IMR-90 (cell line): ENCODE data around the gene OR6N2. TPM values are rescaled to one million over a fixed set of nuclear protein-coding genes. Genes with fewer than 3 reads are reported as not detected.

Source experiments
- ATAC-seq: fragments of 200-7000 bp; cut with Tn5 transposase; 2 replicates; pipeline ENCODE4 v1.9.1; 2020; ENCODE audit warnings: low read depth, mild to moderate bottlenecking, moderate library complexity
- BruUV-seq: library from RNA; stranded (reverse); fragments of 400-500 nt; replicated peaks from 2 replicates; lab custom pipeline; 2021; lab: Mats Ljungman, UMichigan
- CTCF ChIA-PET: fragments of 300-600 bp; formaldehyde crosslinking; extraction: SDS; loops from one replicate; lab custom pipeline; 2021; ENCODE audit warnings: antibody characterized with exemption; lab: Yijun Ruan, JAX
- POLR2A ChIA-PET: fragments of 300-600 bp; sonication (Branson Sonifier 250); formaldehyde crosslinking; loops from one replicate; lab custom pipeline; 2022; ENCODE audit warnings: antibody characterized with exemption; ENCODE audit not compliant: unreplicated experiment; lab: Charles Lee
- DNase-seq: peaks from one replicate; pipeline ENCODE4 v3.0.0; 2013
- H2AFZ ChIP-seq: replicated peaks from 2 replicates; pipeline ENCODE3; 2013; ENCODE audit warnings: low read length, mild to moderate bottlenecking; ENCODE audit not compliant: poor library complexity
- H2AK5ac ChIP-seq: 2 replicates; pipeline ENCODE4 v1.6.1; 2013; ENCODE audit warnings: low read depth, low read length, inconsistent platforms
- H2AK9ac ChIP-seq: replicated peaks from 2 replicates; pipeline ENCODE3; 2013; ENCODE audit warnings: mild to moderate bottlenecking, low read depth, low read length, moderate library complexity; ENCODE audit not compliant: poor library complexity
- H2BK120ac ChIP-seq: 2 replicates; pipeline ENCODE4 v1.6.1; 2013; ENCODE audit warnings: low read depth, low read length, inconsistent platforms
- H2BK15ac ChIP-seq: 3 replicates; pipeline ENCODE4 v1.6.1; 2013; ENCODE audit warnings: low read depth, low read length, inconsistent platforms
- H2BK20ac ChIP-seq: 2 replicates; pipeline ENCODE4 v1.6.1; 2013; ENCODE audit warnings: low read depth, mild to moderate bottlenecking, inconsistent platforms, low read length, moderate library complexity
- H2BK5ac ChIP-seq: 2 replicates; pipeline ENCODE4 v1.6.1; 2013; ENCODE audit warnings: mild to moderate bottlenecking, low read depth, low read length, inconsistent platforms; ENCODE audit not compliant: poor library complexity, severe bottlenecking
- H3K14ac ChIP-seq: replicated peaks from 2 replicates; pipeline ENCODE4 v1.6.1; 2013; ENCODE audit warnings: low read depth, low read length, inconsistent platforms
- H3K18ac ChIP-seq: 2 replicates; pipeline ENCODE4 v1.6.1; 2013; ENCODE audit warnings: low read depth, low read length, control low read depth
- H3K23ac ChIP-seq: 2 replicates; pipeline ENCODE4 v1.6.1; 2013; ENCODE audit warnings: low read depth, low read length, inconsistent platforms
- H3K27ac ChIP-seq: 2 replicates; pipeline ENCODE4 v1.5.1; 2013; ENCODE audit warnings: mild to moderate bottlenecking, control low read depth, low read length; ENCODE audit not compliant: insufficient read depth
- H3K27me3 ChIP-seq: 2 replicates; pipeline ENCODE4 v1.6.1; 2013; ENCODE audit warnings: low read length; ENCODE audit not compliant: control insufficient read depth, insufficient read depth
- H3K36me3 ChIP-seq: 2 replicates; pipeline ENCODE4 v1.6.1; 2013; ENCODE audit warnings: low read length, mixed read lengths; ENCODE audit not compliant: control insufficient read depth, insufficient read depth
- H3K4ac ChIP-seq: 2 replicates; pipeline ENCODE4 v1.6.1; 2013; ENCODE audit warnings: low read depth, low read length, inconsistent platforms
- H3K4me1 ChIP-seq: 2 replicates; pipeline ENCODE4 v1.6.1; 2013; ENCODE audit warnings: low read length, mixed read lengths; ENCODE audit not compliant: control insufficient read depth, insufficient read depth
- H3K4me2 ChIP-seq: 2 replicates; pipeline ENCODE4 v1.6.1; 2013; ENCODE audit warnings: low read depth, mild to moderate bottlenecking, control low read depth, low read length, moderate library complexity
- H3K4me3 ChIP-seq: 2 replicates; pipeline ENCODE4 v1.5.1; 2013; ENCODE audit warnings: low read depth, mild to moderate bottlenecking, control low read depth, low read length, moderate library complexity; ENCODE audit not compliant: insufficient read depth
- H3K56ac ChIP-seq: 2 replicates; pipeline ENCODE4 v1.6.1; 2013; ENCODE audit warnings: low read length, inconsistent platforms; ENCODE audit not compliant: insufficient read depth; ENCODE audit errors: extremely low read depth
- H3K79me1 ChIP-seq, 2 experiments: 2 replicates each; pipeline ENCODE4 v1.6.1; 2013; ENCODE audit warnings: low read length in 2 of 2, inconsistent platforms in 1 of 2, low read depth in 1 of 2
- H3K9ac ChIP-seq: 2 replicates; pipeline ENCODE4 v1.6.1; 2013; ENCODE audit warnings: low read depth, low read length, control low read depth
- H3K9me1 ChIP-seq: 2 replicates; pipeline ENCODE4 v1.6.1; 2013; ENCODE audit warnings: low read length, inconsistent platforms; ENCODE audit not compliant: insufficient read depth
- H3K9me3 ChIP-seq: 2 replicates; pipeline ENCODE4 v1.6.1; 2013; ENCODE audit warnings: low read length; ENCODE audit not compliant: control insufficient read depth, insufficient read depth
- H4K20me1 ChIP-seq: 2 replicates; pipeline ENCODE4 v1.6.1; 2013; ENCODE audit warnings: low read length, inconsistent platforms; ENCODE audit not compliant: insufficient read depth
- H4K5ac ChIP-seq: 2 replicates; pipeline ENCODE4 v1.6.1; 2013; ENCODE audit warnings: mild to moderate bottlenecking, low read depth, low read length, control low read depth
- H4K8ac ChIP-seq, 2 experiments: 2 replicates each; pipeline ENCODE4 v1.6.1; 2013; ENCODE audit warnings: low read depth in 2 of 2, low read length in 2 of 2, control low read depth in 1 of 2, inconsistent platforms in 1 of 2
- H4K91ac ChIP-seq: 2 replicates; pipeline ENCODE4 v1.6.1; 2013; ENCODE audit warnings: low read depth, low read length, inconsistent platforms; ENCODE audit not compliant: insufficient read depth
- BHLHE40 ChIP-seq: fragments of 150-350 bp; IDR thresholded peaks from 2 replicates; pipeline ENCODE4 v1.6.1; 2016; ENCODE audit warnings: mild to moderate bottlenecking, low read depth, low read length
- MAFK ChIP-seq: IDR thresholded peaks from 2 replicates; pipeline ENCODE4 v1.6.1; 2012; ENCODE audit warnings: low read depth, low read length, improper control_type of control experiment
- MAZ ChIP-seq: IDR thresholded peaks from 2 replicates; pipeline ENCODE4 v1.6.1; 2012; ENCODE audit warnings: low read depth, mild to moderate bottlenecking, low read length, improper control_type of control experiment, moderate library complexity, borderline replicate concordance
- MXI1 ChIP-seq: IDR thresholded peaks from 2 replicates; pipeline ENCODE4 v1.6.1; 2012; ENCODE audit warnings: low read depth, mild to moderate bottlenecking, low read length, moderate library complexity, borderline replicate concordance
- POLR2A ChIP-seq: IDR thresholded peaks from 2 replicates; pipeline ENCODE4 v1.6.1; 2012; ENCODE audit warnings: mild to moderate bottlenecking, low read depth, low read length
- RAD21 ChIP-seq: IDR thresholded peaks from 2 replicates; pipeline ENCODE4 v1.6.1; 2012; ENCODE audit warnings: low read length, improper control_type of control experiment
- RCOR1 ChIP-seq: IDR thresholded peaks from 2 replicates; pipeline ENCODE4 v1.6.1; 2012; ENCODE audit warnings: mild to moderate bottlenecking, low read length, improper control_type of control experiment; ENCODE audit not compliant: insufficient replicate concordance
- WGBS, 2 experiments: methylation state at CpG; one replicate each; pipeline versions ENCODE4 v1.1.5 to v1.1.7; 2013; ENCODE audit warnings: missing lambda C conversion rate in 2 of 2; ENCODE audit not compliant: insufficient read length in 1 of 2; ENCODE audit errors: extremely low coverage in 2 of 2; 5-methylcytosine and 5-hydroxymethylcytosine counted together
- dilution Hi-C: fragments of 300-500 bp; cut with HindIII; formaldehyde crosslinking; loops from one replicate; pipeline ENCODE4 v1.14.3; 2018; ENCODE audit warnings: low sequenced_read_pairs; ENCODE audit not compliant: unreplicated experiment
- in situ Hi-C: fragments of 300-500 bp; cut with MboI; formaldehyde crosslinking; loops from 3 replicates; pipeline ENCODE4 v1.14.3; 2019; ENCODE audit warnings: low sequenced_read_pairs, inconsistent platforms, mixed read lengths
- intact Hi-C: fragments of 100-400 bp; cut with micrococcal nuclease; formaldehyde crosslinking; loops from 2 replicates; pipeline ENCODE4 v1.10.0; 2022
- polyA plus RNA-seq, 3 experiments: library from polyadenylated mRNA; depleted of rRNA; stranded (reverse); fragments of >200 nt; gene quantifications; 2 replicates each; pipeline ENCODE4 v1.2.3, GENCODE V29; 2012; ENCODE audit warnings: low replicate concordance in 1 of 3
- total RNA-seq: library from RNA; depleted of rRNA; stranded (reverse); fragments of >200 nt; gene quantifications from 2 replicates; pipeline ENCODE4 v1.2.3, GENCODE V29; 2012
- TF ChIP-seq, protein P1 (sequence below): fragments of 150-350 bp; IDR thresholded peaks from 2 replicates; pipeline ENCODE4 v1.6.1; 2017; ENCODE audit warnings: mild to moderate bottlenecking, antibody characterized with exemption, low read length, low read depth
- TF ChIP-seq, protein P2 (sequence below): fragments of 150-350 bp; IDR thresholded peaks from 2 replicates; pipeline ENCODE4 v1.6.1; 2016; ENCODE audit warnings: low read depth, mild to moderate bottlenecking, low read length, moderate library complexity, borderline replicate concordance
- TF ChIP-seq, protein P3 (sequence below): conservative IDR thresholded peaks from 2 replicates; pipeline ENCODE4 v1.5.1; 2012; ENCODE audit warnings: mild to moderate bottlenecking, low read depth, low read length, improper control_type of control experiment

The OR6N2 gene
- total and polyA plus RNA-seq, 2 of the 4 experiments (the other 2 are of a cell fraction): not detected

DNA sequence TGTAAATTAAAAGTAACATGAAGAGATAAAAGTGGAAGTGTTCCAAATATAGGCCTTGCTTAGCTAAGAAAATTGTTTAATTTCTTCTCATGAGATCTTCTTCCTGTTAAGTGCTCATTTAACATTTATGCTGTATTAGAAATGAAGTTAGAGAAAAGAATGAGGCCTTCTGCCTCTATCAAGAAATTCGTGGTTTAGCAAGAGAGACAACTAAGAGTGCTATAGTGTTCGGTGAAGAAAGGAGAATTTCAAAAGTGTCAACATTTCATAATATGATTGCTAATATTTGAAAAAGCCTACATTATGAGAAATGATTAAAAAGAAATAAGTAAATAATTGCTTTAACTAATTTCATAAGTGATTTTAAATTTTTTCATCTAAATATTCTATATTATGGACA lies 31.3 kb upstream of the OR6N2 start:
- Histone ChIP-seq H4K91ac (no peak overlapping the region), H3K36me3 (no peaks in the 10 kb centered on the region), H2BK20ac (no peak overlapping the region), H2BK5ac (no peak overlapping the region), H2BK120ac (no peak overlapping the region), H3K27me3 (no peaks in the 10 kb centered on the region), H2AFZ (no peak overlapping the region), H3K9me3 (no peaks in the 10 kb centered on the region; the same call in 1 of the 2 replicates), H4K20me1 (no peaks in the 10 kb centered on the region), H3K56ac (no peak overlapping the region), H2AK9ac (no peak overlapping the region), H2AK5ac (no peak overlapping the region), H3K14ac (no peak overlapping the region), H3K4ac (no peak overlapping the region), H2BK15ac (no peak overlapping the region), H3K27ac (no peak overlapping the region), H3K79me1 (no peaks in the 10 kb centered on the region), H3K23ac (no peak overlapping the region), H3K18ac (no peak overlapping the region), H4K5ac (no peak overlapping the region), H3K4me1 (no peaks in the 10 kb centered on the region), H3K4me2 (no peak overlapping the region), H3K9me1 (no peaks in the 10 kb centered on the region; the same call in 1 of the 2 replicates), H3K4me3 (no peak overlapping the region), H3K9ac (no peak overlapping the region), H4K8ac (no peak overlapping the region)
- BruUV-seq: no TSS peak
- POLR2A ChIA-PET: no interaction called here
- no CpG with 5 or more reads among the region's 2 CpGs for WGBS, 2 experiments
- TF ChIP-seq POLR2A (no peak), RAD21 (no peak), MAZ (no peak), BHLHE40 (no peak), MAFK (no peak), RCOR1 (no peak), MXI1 (no peak)
- TF ChIP-seq, protein P1, sequence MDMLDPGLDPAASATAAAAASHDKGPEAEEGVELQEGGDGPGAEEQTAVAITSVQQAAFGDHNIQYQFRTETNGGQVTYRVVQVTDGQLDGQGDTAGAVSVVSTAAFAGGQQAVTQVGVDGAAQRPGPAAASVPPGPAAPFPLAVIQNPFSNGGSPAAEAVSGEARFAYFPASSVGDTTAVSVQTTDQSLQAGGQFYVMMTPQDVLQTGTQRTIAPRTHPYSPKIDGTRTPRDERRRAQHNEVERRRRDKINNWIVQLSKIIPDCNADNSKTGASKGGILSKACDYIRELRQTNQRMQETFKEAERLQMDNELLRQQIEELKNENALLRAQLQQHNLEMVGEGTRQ: no peak
- TF ChIP-seq, protein P2, sequence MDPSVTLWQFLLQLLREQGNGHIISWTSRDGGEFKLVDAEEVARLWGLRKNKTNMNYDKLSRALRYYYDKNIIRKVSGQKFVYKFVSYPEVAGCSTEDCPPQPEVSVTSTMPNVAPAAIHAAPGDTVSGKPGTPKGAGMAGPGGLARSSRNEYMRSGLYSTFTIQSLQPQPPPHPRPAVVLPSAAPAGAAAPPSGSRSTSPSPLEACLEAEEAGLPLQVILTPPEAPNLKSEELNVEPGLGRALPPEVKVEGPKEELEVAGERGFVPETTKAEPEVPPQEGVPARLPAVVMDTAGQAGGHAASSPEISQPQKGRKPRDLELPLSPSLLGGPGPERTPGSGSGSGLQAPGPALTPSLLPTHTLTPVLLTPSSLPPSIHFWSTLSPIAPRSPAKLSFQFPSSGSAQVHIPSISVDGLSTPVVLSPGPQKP: no peak
- TF ChIP-seq, protein P3, sequence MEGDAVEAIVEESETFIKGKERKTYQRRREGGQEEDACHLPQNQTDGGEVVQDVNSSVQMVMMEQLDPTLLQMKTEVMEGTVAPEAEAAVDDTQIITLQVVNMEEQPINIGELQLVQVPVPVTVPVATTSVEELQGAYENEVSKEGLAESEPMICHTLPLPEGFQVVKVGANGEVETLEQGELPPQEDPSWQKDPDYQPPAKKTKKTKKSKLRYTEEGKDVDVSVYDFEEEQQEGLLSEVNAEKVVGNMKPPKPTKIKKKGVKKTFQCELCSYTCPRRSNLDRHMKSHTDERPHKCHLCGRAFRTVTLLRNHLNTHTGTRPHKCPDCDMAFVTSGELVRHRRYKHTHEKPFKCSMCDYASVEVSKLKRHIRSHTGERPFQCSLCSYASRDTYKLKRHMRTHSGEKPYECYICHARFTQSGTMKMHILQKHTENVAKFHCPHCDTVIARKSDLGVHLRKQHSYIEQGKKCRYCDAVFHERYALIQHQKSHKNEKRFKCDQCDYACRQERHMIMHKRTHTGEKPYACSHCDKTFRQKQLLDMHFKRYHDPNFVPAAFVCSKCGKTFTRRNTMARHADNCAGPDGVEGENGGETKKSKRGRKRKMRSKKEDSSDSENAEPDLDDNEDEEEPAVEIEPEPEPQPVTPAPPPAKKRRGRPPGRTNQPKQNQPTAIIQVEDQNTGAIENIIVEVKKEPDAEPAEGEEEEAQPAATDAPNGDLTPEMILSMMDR: no peak
- in situ Hi-C loops (no loop called here), intact Hi-C loops (no loop called here), dilution Hi-C loops (no loop called here)
- DNase-seq (no peak), ATAC-seq (no peak)
- CTCF ChIA-PET: no interaction called here
